C4-2B (cell line): Measurements from ENCODE around the gene PRKAG2.
A peak's percentile ranks its signal among the peaks of the same experiment; 100 is the strongest.

Experiments used
- H3K27ac ChIP-seq: fragments of 450-650 bp; 2 replicates; pipeline ENCODE4 v1.5.1; 2017
- ZFX ChIP-seq: fragments of 450-650 bp; IDR thresholded peaks from 2 replicates; pipeline ENCODE4 v1.6.1; 2017
- TF ChIP-seq, protein P1 (sequence below): fragments of 450-650 bp; conservative IDR thresholded peaks from 2 replicates; pipeline ENCODE4 v1.5.1; 2017; ENCODE audit warnings: mild to moderate bottlenecking

The PRKAG2 gene

DNA sequence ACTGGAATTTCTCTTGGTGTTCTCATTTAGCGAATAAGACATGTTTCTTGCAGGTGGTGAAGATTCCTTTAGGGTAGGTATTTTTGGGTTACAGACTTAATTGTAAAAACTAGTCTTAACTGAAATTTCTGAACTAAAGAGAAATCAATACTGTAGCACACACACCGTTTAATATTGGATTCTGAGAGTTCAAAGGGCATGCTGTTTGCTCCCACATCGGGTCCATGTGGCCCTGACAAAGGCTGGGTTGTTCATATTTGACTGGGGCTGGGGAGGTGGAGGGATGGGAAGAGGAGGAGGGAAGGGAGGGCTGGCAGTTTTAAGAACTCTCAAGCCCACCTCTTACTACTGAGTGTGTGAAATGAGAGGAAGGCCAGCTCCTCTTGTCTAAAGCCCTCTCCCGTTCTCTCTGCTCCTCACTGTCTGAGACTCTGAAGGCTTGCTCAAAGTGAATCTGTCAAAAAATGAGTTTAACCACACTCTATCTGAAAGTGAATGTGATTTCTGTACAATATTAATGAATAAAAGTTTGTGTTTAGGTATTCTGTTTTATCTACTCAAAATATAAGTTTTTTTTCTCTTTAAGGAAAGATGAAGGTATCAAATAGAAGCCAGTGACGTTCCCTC, 317.2 kb downstream of the PRKAG2 start:
- TF ChIP-seq, protein P1, sequence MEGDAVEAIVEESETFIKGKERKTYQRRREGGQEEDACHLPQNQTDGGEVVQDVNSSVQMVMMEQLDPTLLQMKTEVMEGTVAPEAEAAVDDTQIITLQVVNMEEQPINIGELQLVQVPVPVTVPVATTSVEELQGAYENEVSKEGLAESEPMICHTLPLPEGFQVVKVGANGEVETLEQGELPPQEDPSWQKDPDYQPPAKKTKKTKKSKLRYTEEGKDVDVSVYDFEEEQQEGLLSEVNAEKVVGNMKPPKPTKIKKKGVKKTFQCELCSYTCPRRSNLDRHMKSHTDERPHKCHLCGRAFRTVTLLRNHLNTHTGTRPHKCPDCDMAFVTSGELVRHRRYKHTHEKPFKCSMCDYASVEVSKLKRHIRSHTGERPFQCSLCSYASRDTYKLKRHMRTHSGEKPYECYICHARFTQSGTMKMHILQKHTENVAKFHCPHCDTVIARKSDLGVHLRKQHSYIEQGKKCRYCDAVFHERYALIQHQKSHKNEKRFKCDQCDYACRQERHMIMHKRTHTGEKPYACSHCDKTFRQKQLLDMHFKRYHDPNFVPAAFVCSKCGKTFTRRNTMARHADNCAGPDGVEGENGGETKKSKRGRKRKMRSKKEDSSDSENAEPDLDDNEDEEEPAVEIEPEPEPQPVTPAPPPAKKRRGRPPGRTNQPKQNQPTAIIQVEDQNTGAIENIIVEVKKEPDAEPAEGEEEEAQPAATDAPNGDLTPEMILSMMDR, result no peak
- no peak for TF ChIP-seq ZFX
- no peak overlapping the region for H3K27ac ChIP-seq

DNA sequence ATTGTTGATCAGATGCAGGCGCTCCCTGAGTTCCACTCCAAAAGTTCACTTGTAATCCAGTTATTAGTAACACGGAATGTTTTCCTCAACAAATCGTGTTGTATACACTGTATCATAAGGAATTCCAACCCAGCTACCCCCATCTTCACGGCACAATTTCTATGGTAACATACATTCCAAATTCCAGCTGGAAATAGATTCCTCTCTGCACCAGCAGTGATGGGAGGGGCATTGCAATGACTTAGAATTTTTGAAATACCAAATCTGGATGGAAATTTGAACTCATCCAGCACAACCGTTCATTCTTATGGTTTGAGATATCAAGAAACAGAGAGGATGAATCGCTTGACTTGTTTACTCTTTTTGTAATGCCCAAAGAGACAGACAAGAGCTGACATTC, 318.3 kb downstream of the PRKAG2 start:
- H3K27ac ChIP-seq, result no peak overlapping the region
- no peak for TF ChIP-seq ZFX
- TF ChIP-seq, protein P1, result no peak

DNA sequence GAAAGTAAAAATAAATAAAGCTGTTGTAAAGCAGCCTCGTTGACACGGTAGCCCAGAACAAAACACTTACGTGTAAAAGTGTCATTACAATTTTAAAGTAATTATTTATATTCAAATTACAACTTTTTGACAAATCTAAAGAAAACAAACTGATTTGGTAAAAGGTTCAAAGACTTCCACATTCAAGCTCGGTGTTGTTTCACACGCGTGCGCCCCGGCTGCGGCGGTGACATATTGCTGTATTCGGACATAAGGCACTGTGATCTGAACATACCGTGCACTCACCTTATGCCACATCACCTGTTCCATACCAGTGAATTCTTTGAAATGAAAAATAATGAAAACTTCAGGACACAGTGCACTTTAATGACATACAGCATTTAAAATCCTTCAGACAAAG, 320.3 kb downstream of the PRKAG2 start:
- H3K27ac ChIP-seq, result no peak overlapping the region
- TF ChIP-seq ZFX, result no peak
- TF ChIP-seq, protein P1, result no peak

DNA sequence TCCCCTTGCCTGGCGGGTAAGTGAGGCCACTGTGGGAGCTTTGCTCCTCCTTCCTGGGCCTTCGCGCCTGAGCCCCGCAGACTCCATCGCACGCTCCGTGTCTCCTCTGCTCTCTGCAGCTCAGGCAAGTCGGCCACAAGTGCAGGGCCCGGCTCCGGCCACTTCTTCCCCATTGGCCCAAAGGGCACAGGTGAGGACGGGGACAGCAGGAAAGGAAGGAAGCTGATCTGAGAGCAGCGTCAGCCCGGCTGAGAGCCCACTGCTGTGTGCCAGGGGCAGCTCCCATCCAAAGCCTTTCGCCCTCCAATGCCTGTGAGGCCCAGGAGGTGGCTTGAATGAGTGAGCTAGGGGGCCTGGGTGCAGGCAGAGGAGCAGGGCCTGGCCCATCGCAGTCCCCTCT, 323.6 kb downstream of the PRKAG2 start:
- no peak for TF ChIP-seq ZFX
- TF ChIP-seq, protein P1, result no peak
- peak overlapping the region; percentile 1; the same call in 1 of the 2 replicates for H3K27ac ChIP-seq

DNA sequence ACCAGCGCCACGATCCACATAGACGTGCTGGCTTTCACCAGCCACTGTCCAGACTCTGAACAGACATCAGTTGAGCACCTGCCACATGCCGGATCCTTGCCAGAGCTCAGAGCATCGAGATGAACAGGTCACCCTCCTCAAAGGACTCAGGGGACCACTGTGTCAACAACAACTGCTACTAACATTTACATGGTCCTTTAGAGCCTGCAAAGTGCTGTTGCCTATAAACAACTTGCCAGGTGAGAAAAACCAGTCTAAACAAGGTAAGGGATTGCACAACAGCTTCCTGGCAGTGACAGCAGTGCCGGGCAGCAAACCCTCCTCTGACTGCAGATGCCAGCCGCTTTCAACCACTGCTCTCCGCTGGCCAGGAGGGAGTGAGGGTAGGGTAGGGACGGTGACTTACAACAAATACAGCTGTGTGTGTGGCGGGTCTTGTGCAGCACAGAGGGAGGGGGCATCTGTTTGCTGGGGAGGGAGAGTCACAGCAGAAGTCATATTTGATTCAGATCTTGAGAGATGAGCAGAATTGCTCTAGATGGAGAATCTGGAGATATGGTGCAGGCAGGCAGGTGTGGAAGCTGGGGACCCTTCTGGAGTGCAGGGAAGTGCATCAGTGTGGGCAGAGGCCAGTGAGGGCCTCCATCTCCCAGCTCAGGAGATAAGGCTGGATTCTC, 324.4 kb downstream of the PRKAG2 start:
- TF ChIP-seq, protein P1, result no peak
- TF ChIP-seq ZFX, result no peak
- peak overlapping the region; percentile 7; the same call in 1 of the 2 replicates for H3K27ac ChIP-seq

DNA sequence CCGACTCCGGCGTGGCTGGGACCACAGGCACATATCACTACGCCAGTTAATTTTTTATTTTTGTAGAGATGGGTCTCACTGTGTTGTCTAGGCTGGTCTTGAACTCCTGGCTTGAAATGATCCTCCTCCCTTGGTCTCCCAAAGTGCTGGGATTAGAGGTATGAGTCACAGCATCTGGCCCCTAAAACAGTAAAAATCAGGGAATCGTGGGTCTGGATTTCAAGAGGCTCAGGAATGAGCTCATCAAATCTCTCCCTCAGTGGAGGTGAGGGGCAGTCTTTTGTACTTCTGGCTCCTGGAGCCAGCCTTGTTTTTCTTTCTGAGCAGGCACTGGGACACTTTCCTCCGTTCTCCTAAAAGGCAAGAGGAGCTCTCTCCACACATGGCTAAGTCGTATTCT, 325.1 kb downstream of the PRKAG2 start:
- peak overlapping the region; percentile 7; the same call in 1 of the 2 replicates for H3K27ac ChIP-seq
- no peak for TF ChIP-seq ZFX
- TF ChIP-seq, protein P1, result no peak

DNA sequence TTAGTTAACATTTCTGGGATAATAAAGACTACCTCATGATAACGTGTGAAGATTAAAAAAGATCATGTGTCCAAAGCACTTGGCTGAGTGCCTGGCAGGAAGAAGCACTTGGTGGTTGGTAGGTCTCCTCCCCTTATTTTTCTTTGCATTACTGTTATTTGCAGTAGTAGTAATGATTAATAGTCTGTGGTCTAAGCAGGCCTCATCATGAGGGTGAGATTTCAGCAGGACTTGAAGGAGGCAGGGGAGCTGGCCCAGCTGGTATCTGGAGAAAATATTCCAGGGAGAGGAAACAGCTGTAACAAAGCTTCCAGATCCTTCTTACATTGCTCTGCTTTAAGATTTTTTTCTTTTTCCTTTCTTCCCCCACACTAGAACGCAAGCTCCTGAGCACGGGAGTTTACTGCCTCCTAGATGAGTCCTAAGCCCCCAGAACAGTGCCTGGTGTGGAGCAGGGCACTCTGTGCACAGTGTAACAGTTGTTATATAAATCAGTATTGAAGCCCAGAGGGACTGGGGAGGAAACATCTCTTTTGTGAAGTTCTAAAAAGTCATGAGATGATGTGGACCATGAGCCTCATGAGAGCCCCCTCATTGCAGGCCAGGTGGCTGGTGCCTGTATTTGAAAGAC, 326.1 kb downstream of the PRKAG2 start:
- TF ChIP-seq, protein P1, result no peak
- TF ChIP-seq ZFX, result no peak
- H3K27ac ChIP-seq, result no peak overlapping the region
